Measurements from ENCODE around the gene AJAP1. TPM values are rescaled to one million over a fixed set of nuclear protein-coding genes. Genes with fewer than 3 reads are reported as not detected.

Gene AJAP1
- total RNA-seq, 1 experiment from 2014 or later = not detected

DNA sequence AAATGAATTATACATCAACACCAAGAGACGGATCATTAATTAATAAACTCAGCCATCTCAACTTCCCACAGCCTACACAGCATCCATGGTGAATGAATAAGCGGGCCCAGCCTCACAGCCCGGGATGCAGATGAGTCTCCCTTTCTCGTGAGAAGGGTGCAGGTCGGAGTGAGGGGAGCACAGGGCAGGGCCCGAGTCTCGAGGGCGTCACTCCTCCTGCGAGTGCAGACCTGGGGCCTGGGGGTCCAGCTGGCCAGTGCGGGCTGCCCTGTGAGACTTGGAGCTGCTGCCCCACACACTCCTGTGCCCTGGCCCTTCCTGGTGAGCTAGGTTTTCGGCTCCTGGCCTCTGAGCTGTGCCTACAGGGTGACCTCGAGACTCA lies 74.7 kb downstream of the AJAP1 start:
- in situ Hi-C loops (cut with HindIII; ENCODE audit: low pct_unique_long_range_greater_than_20kb, low sequenced_read_pairs) (no loop called here), intact Hi-C loops (cut with micrococcal nuclease; ENCODE audit: unreplicated experiment) (no loop called here)
- H3K27ac ChIP-seq (ENCODE audit: low read length) = no peak overlapping the region
- no TSS peak for BruUV-seq (replicated peaks)
- no peak for TF ChIP-seq REST (IDR thresholded peaks at IDR 0.05; ENCODE audit: insufficient read depth in 1 of 2, low read depth in 2 of 2, low read length in 1 of 2)
- TF ChIP-seq TCF7L2 (IDR thresholded peaks at IDR 0.05; ENCODE audit: low read depth, low read length) = no peak
- no peak for TF ChIP-seq POLR2AphosphoS5 (IDR thresholded peaks at IDR 0.05; ENCODE audit: low read depth, low read length)
- no peak for TF ChIP-seq SIN3A (IDR thresholded peaks at IDR 0.05; ENCODE audit: borderline replicate concordance, insufficient read depth, low read depth, low read length)
- TF ChIP-seq, protein P1, sequence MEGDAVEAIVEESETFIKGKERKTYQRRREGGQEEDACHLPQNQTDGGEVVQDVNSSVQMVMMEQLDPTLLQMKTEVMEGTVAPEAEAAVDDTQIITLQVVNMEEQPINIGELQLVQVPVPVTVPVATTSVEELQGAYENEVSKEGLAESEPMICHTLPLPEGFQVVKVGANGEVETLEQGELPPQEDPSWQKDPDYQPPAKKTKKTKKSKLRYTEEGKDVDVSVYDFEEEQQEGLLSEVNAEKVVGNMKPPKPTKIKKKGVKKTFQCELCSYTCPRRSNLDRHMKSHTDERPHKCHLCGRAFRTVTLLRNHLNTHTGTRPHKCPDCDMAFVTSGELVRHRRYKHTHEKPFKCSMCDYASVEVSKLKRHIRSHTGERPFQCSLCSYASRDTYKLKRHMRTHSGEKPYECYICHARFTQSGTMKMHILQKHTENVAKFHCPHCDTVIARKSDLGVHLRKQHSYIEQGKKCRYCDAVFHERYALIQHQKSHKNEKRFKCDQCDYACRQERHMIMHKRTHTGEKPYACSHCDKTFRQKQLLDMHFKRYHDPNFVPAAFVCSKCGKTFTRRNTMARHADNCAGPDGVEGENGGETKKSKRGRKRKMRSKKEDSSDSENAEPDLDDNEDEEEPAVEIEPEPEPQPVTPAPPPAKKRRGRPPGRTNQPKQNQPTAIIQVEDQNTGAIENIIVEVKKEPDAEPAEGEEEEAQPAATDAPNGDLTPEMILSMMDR (IDR thresholded peaks at IDR 0.05) = no peak
- ChIA-PET CTCF (no interaction called here), POLR2A (no interaction called here)
- ATAC-seq (no peak), DNase-seq (ENCODE audit: low read depth, low spot score) (no peak)
- H3K36me3 ChIP-seq (ENCODE audit: control insufficient read depth, insufficient read depth, low read length) = no peaks in the 10 kb centered on the region
- no peaks in the 10 kb centered on the region; the same call in 1 of the 2 replicates for H3K27me3 ChIP-seq (ENCODE audit: control insufficient read depth, insufficient read depth, low read length)
- no peak overlapping the region for H3K4me3 ChIP-seq (ENCODE audit: low read depth in 2 of 2, low read length in 2 of 2)
- no peaks in the 10 kb centered on the region for H3K4me1 ChIP-seq (ENCODE audit: control insufficient read depth, insufficient read depth, low read length)
- H3K9me3 ChIP-seq (ENCODE audit: control insufficient read depth, insufficient read depth, low read depth, low read length) = no peaks in the 10 kb centered on the region

DNA sequence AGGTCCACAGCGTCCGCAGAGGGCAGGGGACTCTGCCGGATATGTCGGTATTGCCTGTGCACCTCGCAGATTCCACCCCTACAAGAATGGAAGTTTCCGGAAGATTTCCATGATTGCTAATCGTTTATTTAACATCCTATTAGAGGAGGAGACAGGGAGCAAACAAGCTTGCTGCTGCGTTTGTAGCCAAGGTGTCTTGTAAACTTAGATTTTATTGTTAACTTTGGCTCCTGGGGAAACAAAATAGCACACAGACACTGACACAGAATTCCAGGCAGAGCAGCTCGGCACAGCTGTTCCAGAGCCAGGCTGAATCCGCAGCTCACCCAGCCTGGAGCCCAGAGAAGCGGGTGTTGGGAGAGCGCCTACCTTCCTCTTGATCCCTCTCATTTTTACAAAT lies 75.7 kb downstream of the AJAP1 start:
- no peak for ATAC-seq
- POLR2A ChIA-PET = no interaction called here
- TF ChIP-seq, protein P1 (IDR thresholded peaks at IDR 0.05) = no peak
- TF ChIP-seq POLR2AphosphoS5 (IDR thresholded peaks at IDR 0.05; ENCODE audit: low read depth, low read length) (no peak), SIN3A (IDR thresholded peaks at IDR 0.05; ENCODE audit: borderline replicate concordance, insufficient read depth, low read depth, low read length) (no peak), TCF7L2 (IDR thresholded peaks at IDR 0.05; ENCODE audit: low read depth, low read length) (no peak), REST (IDR thresholded peaks at IDR 0.05; ENCODE audit: insufficient read depth in 1 of 2, low read depth in 2 of 2, low read length in 1 of 2) (no peak)

More for the DNA sequence above, 75.7 kb downstream of the AJAP1 start:
- Histone ChIP-seq H3K36me3 (ENCODE audit: control insufficient read depth, insufficient read depth, low read length) (no peaks in the 10 kb centered on the region), H3K4me3 (ENCODE audit: low read depth in 2 of 2, low read length in 2 of 2) (no peak overlapping the region), H3K27ac (ENCODE audit: low read length) (no peak overlapping the region), H3K9me3 (ENCODE audit: control insufficient read depth, insufficient read depth, low read depth, low read length) (no peaks in the 10 kb centered on the region), H3K27me3 (ENCODE audit: control insufficient read depth, insufficient read depth, low read length) (no peaks in the 10 kb centered on the region; the same call in 1 of the 2 replicates), H3K4me1 (ENCODE audit: control insufficient read depth, insufficient read depth, low read length) (no peaks in the 10 kb centered on the region)
- in situ Hi-C loops (cut with HindIII; ENCODE audit: low pct_unique_long_range_greater_than_20kb, low sequenced_read_pairs) = no loop called here
- intact Hi-C loops (cut with micrococcal nuclease; ENCODE audit: unreplicated experiment) = no loop called here
- no TSS peak for BruUV-seq (replicated peaks)
- DNase-seq (ENCODE audit: low read depth, low spot score) = no peak
- CTCF ChIA-PET = no interaction called here

Measured in Panc1 (cell line).